HG03060 (cell line): ENCODE data around the gene RBM22.
"Not testable (repeated sequence)": the region's sequence is repeated elsewhere in the genome, so short reads cannot be mapped to it uniquely, and the experiment has no call there.

Source experiments
- ATAC-seq: cut with Tn5 transposase; IDR thresholded peaks from one replicate; pipeline ENCODE4 v1.9.1; 2021; ENCODE audit warnings: low read depth, moderate number of reproducible peaks; ENCODE audit not compliant: unreplicated experiment

The RBM22 gene

DNA sequence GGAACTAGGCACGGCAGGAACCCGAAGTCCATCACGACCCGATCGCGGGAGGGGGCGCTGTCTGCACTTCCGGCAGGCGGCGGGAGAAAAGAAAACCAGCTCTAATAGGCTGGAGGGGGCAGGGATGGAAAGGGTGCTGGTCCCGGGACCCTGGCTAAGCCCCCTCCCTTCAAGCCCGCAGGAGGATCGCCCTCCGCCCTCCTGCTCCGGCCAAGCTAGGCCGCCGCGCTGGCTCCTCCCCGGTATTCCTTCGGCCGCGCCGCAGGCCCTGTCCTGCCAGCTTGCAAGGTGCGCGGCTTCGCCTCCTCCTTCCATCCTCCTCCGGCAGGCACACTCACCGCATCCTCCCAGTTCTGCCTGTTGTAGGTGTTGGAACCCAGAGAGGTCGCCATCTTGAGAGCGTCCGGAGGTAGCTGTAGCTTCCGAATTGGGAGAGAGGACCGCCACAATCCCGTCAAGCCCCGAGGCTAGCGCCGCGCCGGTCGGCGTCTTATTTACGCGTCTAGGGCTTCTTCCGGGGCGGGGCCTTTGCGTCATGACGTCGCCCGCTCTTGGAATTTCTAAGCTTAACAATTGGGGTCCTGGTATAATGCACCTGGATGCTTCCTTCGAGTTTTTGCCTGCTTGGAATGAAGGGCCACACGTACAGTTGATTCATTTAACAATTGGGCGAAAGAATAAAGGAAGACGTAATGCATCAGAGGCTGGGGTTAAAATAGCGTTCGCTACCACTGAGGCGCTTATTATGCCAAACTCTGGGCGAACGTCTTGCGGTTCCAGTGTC lies at the start of gene RBM22:
RBM22 (minus strand) TSS at position 469 of the 784 bp plus-strand sequence; CDS start at position 392, 77 bp downstream.
- peak; percentile 87 for ATAC-seq

GRCh38 chr5:150750469-150750868 lies 49.6 kb upstream of the RBM22 start:
- ATAC-seq = no peak

GRCh38 chr5:150743142-150743488 lies 42.3 kb upstream of the RBM22 start:
- ATAC-seq = not testable (repeated sequence)

DNA sequence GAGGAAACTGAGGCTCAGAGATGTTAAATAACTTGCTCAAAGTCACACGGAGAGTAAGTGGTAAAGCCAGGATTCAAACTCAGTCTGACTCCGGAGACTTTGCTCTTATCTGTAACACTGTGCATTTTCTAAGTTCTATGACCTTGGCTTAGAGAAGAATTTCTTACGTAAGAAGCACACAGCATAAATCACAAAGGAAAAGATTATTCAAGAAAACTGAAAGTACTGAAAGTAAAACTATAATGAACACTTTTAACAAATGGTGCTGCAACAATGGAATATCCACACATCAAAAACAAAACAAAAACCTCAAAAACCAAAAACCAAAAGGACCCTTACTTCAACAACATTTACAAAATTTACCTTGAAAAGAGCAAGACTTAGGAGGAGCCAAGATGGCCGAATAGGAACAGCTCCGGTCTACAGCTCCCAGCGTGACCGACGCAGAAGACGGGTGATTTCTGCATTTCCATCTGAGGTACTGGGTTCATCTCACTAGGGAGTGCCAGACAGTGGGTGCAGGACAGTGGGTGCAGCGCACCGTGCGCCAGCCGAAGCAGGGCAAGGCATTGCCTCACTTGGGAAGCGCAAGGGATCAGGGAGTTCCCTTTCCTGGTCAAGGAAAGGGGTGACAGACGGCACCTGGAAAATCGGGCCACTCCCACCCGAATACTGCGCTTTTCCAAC lies 41.7 kb upstream of the RBM22 start:
- ATAC-seq = not testable (repeated sequence)

DNA sequence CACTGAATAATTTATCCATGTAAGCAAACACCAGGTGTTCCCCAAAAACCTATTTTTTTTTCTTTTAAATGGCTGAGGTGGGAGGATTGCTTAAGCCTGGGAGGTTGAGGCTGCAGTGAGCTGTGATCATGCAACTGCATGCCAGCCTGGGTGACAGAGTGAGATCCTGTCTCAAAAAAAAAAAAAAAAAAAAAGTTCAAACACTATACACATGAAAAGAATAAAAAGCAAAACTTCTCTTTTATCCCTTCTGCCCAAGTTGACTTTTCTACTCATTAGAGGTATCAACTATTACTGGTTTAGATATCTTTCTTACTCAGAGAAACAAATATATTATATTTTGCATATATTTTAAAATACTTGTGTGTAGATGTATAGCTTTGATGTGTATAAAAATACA lies 40.1 kb upstream of the RBM22 start:
- no peak for ATAC-seq

- ATAC-seq = no peak
Measured at GRCh38 chr5:150738862-150739261, 38.0 kb upstream of the RBM22 start.

DNA sequence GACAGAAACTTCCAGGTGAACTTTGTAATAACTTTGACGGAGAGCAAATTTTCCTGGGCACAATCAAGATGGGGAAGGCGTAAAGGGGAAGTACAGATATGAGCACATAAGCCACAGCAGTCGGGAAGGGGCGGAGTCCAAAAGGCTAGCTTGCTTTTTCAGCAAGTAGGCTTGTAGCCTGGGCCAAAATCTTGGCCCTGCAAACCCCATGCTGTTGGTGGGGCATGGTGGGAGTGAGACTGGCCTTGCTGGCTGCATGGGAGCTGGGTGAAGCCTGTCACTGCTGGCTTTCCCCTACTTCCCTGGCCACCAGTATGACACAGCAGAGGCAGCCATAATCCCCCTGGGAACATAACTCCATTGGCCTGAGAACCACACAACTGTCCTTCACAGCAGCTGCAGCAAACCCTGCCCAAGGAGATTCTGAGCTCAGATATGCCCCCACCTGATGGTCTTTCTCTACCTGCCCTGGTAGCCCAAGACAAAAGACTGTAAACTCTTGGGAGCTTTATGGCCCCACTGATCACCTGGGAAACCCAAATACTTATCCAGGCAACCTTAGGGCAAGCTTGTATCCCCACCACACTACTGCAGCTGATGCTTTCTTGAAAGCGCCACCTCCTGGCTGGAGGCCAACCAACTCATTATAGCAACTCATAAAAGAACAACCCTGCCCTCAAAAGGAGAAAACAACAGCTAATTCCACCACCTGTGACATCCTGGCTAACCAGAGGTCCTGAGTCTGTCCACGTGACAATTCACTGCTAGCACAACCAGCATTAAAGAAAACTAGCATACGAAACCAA lies 33.9 kb upstream of the RBM22 start:
- ATAC-seq = peak; percentile 77

GRCh38 chr5:150731669-150732242 lies 30.9 kb upstream of the RBM22 start:
- ATAC-seq = no peak

GRCh38 chr5:150729859-150730258 lies 29.0 kb upstream of the RBM22 start:
- ATAC-seq = no peak

DNA sequence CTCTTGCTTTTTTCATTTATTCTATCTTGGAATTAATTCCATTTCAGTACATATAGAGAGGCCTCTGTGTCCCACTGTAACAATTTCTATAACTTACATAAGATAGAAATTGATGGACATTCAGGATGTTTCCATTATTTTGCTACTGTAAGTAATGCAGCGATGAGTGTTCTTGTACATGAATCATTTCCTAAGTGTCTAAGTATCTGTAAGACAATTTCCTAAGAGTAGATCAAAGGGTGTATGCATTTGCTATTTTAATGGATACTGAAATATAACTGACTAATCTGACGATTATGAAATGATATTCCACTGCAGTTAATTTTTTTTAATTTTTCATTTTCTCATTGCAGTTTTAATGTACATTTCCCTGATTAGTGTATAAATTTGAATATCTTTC lies 23.0 kb upstream of the RBM22 start:
- ATAC-seq = no peak

GRCh38 chr5:150710165-150710564 lies 9.3 kb upstream of the RBM22 start:
- ATAC-seq = no peak

DNA sequence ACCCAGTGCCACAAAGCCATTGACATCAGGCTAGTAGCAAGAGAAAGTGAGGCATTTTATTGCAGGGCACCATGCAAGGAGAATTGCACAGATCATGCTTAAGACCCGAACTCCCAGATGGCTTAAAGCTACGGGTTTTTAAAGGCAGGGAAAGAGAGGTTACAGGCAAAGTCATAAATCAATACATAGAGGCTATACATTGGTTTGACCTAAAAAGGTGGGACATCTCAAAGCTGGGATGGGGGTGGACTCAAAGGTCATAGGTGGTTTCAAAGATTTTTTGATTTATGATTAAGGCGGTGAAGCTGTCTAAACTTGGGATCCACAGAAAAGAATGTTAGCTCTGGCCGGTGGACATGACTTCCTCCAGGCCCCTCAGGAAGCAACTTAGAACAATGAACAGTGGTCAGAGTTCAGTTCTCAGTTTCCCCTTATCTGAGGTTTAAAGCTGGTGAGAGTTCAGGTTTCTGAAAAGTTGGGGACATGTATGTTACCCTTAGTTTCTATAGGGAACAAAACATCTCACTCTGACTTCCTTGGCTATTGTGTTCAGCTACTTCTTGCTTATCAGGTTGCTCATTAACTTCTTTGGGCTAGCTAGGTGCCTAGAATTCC lies 6.0 kb upstream of the RBM22 start:
- ATAC-seq = no peak

- ATAC-seq = no peak
Measured at GRCh38 chr5:150703762-150704161, 2.9 kb upstream of the RBM22 start.

- no peak for ATAC-seq
Measured at GRCh38 chr5:150700246-150700593, 642 bp downstream of the RBM22 start.

- ATAC-seq = no peak
Measured at GRCh38 chr5:150694612-150695011, 6.2 kb downstream of the RBM22 start.

DNA sequence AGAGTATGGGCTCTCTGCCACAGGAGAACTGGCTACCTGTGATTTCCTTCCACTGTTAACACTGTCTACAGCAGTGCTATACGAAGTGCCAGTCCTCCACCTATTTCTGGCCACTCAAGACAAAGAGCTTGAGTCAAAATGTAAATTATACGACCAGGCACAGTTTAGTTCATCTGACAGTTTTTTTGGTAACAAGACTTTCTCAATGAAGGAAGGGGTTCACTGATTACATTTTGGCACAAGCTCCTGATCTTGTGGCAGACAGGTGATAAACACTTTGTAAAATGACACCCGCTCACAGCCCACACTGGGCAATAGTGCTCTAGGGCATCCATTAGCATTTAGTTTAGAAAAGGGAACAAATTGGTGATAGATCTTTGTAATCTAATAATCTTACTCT lies 8.6 kb downstream of the RBM22 start:
- ATAC-seq = no peak

DNA sequence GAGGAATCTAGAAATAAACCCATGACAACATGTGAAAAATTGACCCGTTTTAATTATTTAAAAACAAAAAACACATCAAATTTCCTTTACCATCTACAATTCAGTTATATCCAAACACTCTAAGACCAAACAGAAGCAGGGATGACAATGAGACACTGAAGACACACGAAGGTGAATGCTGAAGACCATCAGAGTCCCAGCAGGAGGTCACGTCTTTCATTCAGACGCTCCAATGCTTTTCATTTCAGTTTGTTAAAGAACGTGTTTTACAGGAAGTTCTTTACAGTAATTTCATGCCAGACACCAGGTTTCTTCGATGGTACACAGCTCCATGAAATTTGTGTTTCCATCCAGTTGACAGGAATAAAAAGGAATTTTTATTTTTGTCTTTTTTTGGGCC lies 10.1 kb downstream of the RBM22 start:
- no peak for ATAC-seq

- ATAC-seq = no peak
Measured at GRCh38 chr5:150689120-150689519, 11.7 kb downstream of the RBM22 start.

DNA sequence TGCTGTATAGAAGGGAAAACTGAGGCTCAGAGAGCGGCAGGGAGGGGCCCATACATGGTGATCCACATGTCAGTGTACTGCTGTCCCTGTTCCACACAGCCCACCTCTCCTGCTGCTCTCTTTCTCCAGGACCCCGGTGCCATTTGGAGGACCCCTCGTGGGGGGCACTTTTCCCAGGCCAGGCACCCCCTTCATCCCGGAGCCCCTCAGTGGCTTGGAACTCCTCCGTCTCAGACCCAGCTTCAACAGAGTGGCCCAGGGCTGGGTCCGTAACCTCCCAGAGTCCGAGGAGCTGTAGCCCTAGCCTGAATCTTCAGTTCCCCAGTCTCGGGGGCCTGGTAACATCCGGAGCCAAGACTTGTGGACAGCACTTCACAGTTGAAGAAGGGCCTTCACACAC lies 24.3 kb downstream of the RBM22 start:
- no peak for ATAC-seq

DNA sequence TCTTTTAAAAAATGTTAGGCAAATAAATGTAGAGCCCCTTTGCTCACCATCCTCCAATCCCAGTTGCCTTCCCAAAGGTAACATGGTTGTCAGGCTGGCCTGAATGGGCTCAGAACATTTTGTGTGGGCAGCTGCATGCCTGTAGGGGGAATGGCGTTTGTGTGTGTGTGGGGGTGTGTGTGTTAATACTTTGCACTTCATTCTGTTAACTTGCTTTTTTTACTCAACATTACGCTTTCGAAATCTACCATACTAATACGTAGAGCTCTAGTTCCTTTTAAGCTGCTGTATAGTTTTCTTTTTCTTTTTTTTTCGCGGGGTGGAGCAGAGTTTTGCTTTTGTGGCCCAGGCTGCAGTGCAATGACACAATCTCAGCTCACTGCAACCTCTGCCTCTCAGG lies 25.8 kb downstream of the RBM22 start:
- no peak for ATAC-seq
